T-helper 1 cell treated with Interleukin-12 subunit alpha and Interleukin-12 subunit beta and Interleukin-4 antibody, amounts not matched to agents 30 μg/mL and 1 μg/mL, for 36 hours (primary cell): ENCODE results near the gene AIG1.
"Not testable (repeated sequence)": the region's sequence is repeated elsewhere in the genome, so short reads cannot be mapped to it uniquely, and the experiment has no call there.

Experiments
- H3K27ac Mint-ChIP-seq: one replicate; pipeline ENCODE4 v1.8.0; 2021; ENCODE audit warnings: mild to moderate bottlenecking, mixed read lengths
- H3K27me3 Mint-ChIP-seq: one replicate; pipeline ENCODE4 v1.8.0; 2021; ENCODE audit warnings: low read depth, mixed read lengths
- H3K36me3 Mint-ChIP-seq: one replicate; pipeline ENCODE4 v1.8.0; 2021; ENCODE audit warnings: low read depth, mixed read lengths
- H3K4me1 Mint-ChIP-seq: one replicate; pipeline ENCODE4 v1.8.0; 2021; ENCODE audit warnings: low read depth, mixed read lengths
- H3K4me3 Mint-ChIP-seq: one replicate; pipeline ENCODE4 v1.8.0; 2021; ENCODE audit warnings: mild to moderate bottlenecking, moderate library complexity, mixed read lengths
- H3K9me3 Mint-ChIP-seq: one replicate; pipeline ENCODE4 v1.8.0; 2021; ENCODE audit warnings: mixed read lengths

AIG1 gene

GRCh38 chr6:143329323-143329722 lies 268.6 kb downstream of the AIG1 start:
- Mint-ChIP-seq H3K4me3 (no peak overlapping the region), H3K27ac (no peak overlapping the region), H3K4me1 (no peaks in the 10 kb centered on the region), H3K27me3 (no peaks in the 10 kb centered on the region), H3K9me3 (peaks cover 4% of the 10 kb centered on the region), H3K36me3 (no peaks in the 10 kb centered on the region)

GRCh38 chr6:143331362-143331761 lies 270.7 kb downstream of the AIG1 start:
- Mint-ChIP-seq H3K4me3 (no peak overlapping the region), H3K27me3 (no peaks in the 10 kb centered on the region), H3K27ac (no peak overlapping the region), H3K9me3 (peaks cover 4% of the 10 kb centered on the region), H3K36me3 (no peaks in the 10 kb centered on the region), H3K4me1 (peaks cover under 1% of the 10 kb centered on the region)

DNA sequence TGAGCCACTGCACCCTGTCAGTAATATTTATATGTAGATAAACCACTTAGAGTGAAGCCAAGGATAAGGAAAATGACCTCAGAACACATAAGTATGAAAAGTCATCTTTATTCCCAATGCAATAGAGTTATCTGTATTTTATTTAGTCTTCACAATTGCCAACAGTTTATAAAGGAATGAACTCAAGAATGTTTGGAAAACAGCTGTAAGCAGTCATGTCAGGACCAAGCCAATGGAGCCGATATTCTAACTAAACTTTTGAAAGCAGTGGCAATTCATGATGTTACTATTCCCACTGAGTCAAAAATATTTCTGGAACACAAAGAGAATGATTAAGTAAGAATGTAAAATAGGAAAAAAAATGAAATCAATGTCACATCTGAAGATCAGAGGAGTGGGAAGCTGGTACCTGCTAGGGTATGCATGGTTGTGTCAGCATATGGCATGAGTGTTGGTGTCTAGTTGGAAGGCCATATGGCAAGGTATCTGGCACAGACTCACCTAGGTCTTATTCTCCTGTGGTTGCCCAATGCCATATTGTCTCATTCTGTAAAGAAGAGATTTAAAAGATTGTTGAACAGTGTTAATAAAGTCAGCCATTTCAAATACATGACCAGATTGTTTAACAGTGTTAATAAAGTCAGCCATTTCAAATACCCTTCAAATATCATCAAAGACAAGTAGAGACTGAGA lies 271.6 kb downstream of the AIG1 start:
- Mint-ChIP-seq H3K27me3 (no peaks in the 10 kb centered on the region), H3K9me3 (peaks cover 4% of the 10 kb centered on the region), H3K4me3 (no peak overlapping the region), H3K4me1 (peaks cover 3% of the 10 kb centered on the region), H3K27ac (no peak overlapping the region), H3K36me3 (no peaks in the 10 kb centered on the region)

GRCh38 chr6:143333081-143333480 lies 272.4 kb downstream of the AIG1 start:
- Mint-ChIP-seq H3K27ac (no peak overlapping the region), H3K27me3 (no peaks in the 10 kb centered on the region), H3K9me3 (peaks cover 4% of the 10 kb centered on the region), H3K36me3 (no peaks in the 10 kb centered on the region), H3K4me1 (peaks cover 3% of the 10 kb centered on the region), H3K4me3 (no peak overlapping the region)

GRCh38 chr6:143333749-143334520 lies 273.2 kb downstream of the AIG1 start:
- H3K27me3 Mint-ChIP-seq: no peaks in the 10 kb centered on the region
- peaks cover 4% of the 10 kb centered on the region for H3K9me3 Mint-ChIP-seq
- H3K4me1 Mint-ChIP-seq: peaks cover 3% of the 10 kb centered on the region
- no peaks in the 10 kb centered on the region for H3K36me3 Mint-ChIP-seq
- no peak overlapping the region for H3K4me3 Mint-ChIP-seq
- no peak overlapping the region for H3K27ac Mint-ChIP-seq

- Mint-ChIP-seq H3K4me3 (no peak overlapping the region), H3K36me3 (no peaks in the 10 kb centered on the region), H3K27me3 (no peaks in the 10 kb centered on the region), H3K9me3 (peaks cover 4% of the 10 kb centered on the region), H3K4me1 (peaks cover 3% of the 10 kb centered on the region), H3K27ac (no peak overlapping the region)
These were observed 275.2 kb downstream of the AIG1 start for GRCh38 chr6:143335865-143336264.

DNA sequence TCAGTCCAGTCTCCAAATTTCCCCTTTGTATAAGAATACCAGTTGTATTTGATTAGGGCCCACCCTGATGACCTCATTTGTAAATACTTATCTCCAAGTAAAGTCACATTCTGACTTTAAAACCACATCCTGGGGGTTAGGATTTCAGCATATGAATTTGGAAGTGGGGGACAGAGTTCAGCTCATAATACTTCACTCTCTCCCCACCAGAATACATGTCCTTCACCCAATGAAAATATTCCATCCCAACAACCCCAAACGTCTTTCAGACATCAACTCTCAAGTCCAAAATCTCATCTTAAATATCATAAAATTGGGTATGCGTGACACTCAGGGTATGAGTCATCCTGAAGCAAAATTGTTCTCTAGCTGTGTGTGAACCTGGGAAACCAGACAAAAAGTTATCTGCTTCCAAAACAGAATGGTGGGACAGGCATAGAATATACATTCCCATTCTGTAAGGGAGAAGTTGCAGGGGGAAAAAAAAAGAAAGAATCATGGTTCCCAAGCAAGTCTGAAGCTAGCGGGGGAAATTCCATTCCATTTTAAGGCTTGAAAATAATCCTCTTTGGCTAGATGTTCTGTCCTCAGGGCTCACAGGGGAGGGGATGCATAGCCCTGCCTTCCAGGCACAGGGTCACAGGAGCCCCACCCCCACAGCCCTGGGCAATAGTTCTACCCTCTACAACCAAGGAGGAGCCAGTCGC lies 275.9 kb downstream of the AIG1 start:
- Mint-ChIP-seq H3K9me3 (no peaks in the 10 kb centered on the region), H3K4me3 (no peak overlapping the region), H3K36me3 (no peaks in the 10 kb centered on the region), H3K4me1 (peaks cover 3% of the 10 kb centered on the region), H3K27me3 (no peaks in the 10 kb centered on the region), H3K27ac (no peak overlapping the region)

DNA sequence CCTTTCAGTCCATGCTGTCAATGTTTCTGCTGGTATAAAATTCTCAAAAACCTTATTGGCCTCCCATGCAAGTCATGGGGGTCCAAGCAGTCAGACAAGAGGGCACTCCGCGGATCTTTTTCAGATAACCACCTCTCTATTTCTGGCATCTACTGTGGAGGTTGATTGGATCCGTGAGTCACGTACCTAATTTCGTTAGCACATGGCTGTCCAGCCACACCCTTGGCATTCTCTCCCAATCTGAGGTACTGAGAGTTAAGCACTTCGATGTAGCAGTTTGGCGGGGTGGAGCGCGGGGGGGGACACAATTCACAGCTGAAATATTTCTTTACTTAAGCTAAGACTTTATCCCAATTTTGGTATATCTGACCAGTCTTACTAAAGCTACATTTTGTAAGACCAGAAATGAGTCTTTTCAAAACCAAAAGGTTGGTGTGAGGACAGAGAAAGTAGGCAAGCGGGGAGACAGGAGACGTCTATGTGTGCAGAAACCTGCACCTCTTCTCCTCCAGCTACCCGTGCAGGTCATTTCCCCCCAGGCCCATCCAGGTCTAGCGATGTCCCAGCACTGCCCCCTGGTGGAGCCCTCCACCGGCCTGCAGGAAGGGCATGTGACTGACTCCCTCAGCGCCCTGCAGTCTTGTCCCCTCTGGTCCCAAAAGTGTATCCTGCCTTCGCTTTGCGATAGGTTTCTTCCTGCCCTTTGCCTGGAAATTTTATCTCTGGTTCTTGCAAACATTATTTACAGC lies 276.7 kb downstream of the AIG1 start:
- Mint-ChIP-seq H3K36me3 (no peaks in the 10 kb centered on the region), H3K27ac (no peak overlapping the region), H3K4me3 (no peak overlapping the region), H3K4me1 (peaks cover 3% of the 10 kb centered on the region), H3K9me3 (no peaks in the 10 kb centered on the region), H3K27me3 (no peaks in the 10 kb centered on the region)

- Mint-ChIP-seq H3K9me3 (no peaks in the 10 kb centered on the region), H3K27ac (no peak overlapping the region), H3K36me3 (no peaks in the 10 kb centered on the region), H3K4me3 (no peak overlapping the region), H3K4me1 (peaks cover 3% of the 10 kb centered on the region), H3K27me3 (no peaks in the 10 kb centered on the region)
These were observed 278.5 kb downstream of the AIG1 start for GRCh38 chr6:143339223-143339622.

- H3K4me1 Mint-ChIP-seq, H3K36me3 Mint-ChIP-seq, H3K4me3 Mint-ChIP-seq, H3K27me3 Mint-ChIP-seq, H3K9me3 Mint-ChIP-seq, H3K27ac Mint-ChIP-seq: not testable (repeated sequence)
These were observed 284.8 kb downstream of the AIG1 start for GRCh38 chr6:143345477-143345876.

- Mint-ChIP-seq H3K9me3 (no peaks in the 10 kb centered on the region), H3K27me3 (no peaks in the 10 kb centered on the region), H3K4me1 (no peaks in the 10 kb centered on the region), H3K27ac (no peak overlapping the region), H3K36me3 (no peaks in the 10 kb centered on the region), H3K4me3 (no peak overlapping the region)
These were observed 285.3 kb downstream of the AIG1 start for GRCh38 chr6:143346004-143346403.

- H3K4me1 Mint-ChIP-seq: no peaks in the 10 kb centered on the region
- H3K36me3 Mint-ChIP-seq: no peaks in the 10 kb centered on the region
- H3K4me3 Mint-ChIP-seq: no peak overlapping the region
- H3K27ac Mint-ChIP-seq: no peak overlapping the region
- no peaks in the 10 kb centered on the region for H3K9me3 Mint-ChIP-seq
- no peaks in the 10 kb centered on the region for H3K27me3 Mint-ChIP-seq
These were observed 287.8 kb downstream of the AIG1 start for GRCh38 chr6:143348531-143348930.

DNA sequence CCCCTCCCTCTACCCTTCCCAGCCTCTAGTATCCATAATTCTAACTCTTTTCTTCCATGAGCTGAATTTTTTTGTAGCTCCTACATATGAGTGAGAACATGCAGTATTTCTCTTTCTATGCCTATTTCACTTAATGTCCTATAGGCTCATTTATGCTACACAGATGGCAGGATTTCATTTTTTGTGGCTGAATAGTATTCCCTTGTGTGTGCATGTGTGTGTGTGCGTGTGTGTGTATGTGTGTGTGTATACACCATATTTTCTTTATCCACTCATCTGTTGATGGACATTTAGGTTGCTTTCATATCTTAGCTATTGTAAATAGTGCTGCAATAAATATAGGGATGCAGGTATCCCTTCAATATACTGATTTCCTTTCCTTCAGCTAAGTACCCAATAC lies 288.8 kb downstream of the AIG1 start:
- H3K9me3 Mint-ChIP-seq: peaks cover 4% of the 10 kb centered on the region
- no peak overlapping the region for H3K4me3 Mint-ChIP-seq
- H3K27ac Mint-ChIP-seq: no peak overlapping the region

DNA sequence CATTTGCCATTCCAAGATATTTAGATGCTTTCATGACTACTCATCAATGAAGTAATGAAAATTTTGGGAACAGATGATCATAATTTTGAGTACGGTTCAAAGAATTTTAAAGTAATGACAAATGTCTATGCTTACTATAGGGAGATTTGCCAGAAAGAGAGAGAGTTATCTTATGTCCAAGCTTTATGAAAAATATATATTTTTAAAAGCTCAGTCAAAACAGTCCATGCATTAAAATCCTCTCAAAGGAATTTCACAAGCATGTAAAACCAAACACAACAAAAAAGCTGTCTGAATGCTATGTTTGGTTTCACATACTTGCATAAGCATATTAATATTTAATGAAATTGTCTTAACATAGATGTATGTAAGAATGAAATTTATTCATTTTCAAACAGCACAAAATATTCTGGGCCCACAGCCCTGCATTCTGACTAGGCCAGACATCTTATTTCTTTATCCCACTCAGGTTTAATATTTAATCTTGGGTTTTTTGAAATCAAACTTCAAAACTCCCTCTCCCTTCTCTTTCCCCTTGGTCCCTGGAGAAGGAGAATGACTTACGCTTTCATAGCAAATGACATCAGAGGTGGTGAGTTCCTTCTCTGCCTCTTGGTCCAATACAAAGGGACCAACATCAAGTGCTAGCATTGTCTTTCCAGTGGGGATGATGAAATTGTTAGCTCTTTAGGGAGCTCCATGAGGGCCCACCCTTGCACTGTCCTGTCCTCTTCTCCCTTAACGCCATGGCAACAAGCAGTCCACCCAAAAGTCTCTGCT lies 295.6 kb downstream of the AIG1 start:
- H3K4me3 Mint-ChIP-seq: no peak overlapping the region
- H3K4me1 Mint-ChIP-seq: no peaks in the 10 kb centered on the region
- H3K27ac Mint-ChIP-seq: no peak overlapping the region
- peaks cover 8% of the 10 kb centered on the region for H3K27me3 Mint-ChIP-seq
- peaks cover 4% of the 10 kb centered on the region for H3K9me3 Mint-ChIP-seq
- no peaks in the 10 kb centered on the region for H3K36me3 Mint-ChIP-seq

More for the DNA sequence above, 288.8 kb downstream of the AIG1 start:
- Mint-ChIP-seq H3K4me1 (no peaks in the 10 kb centered on the region), H3K27me3 (no peaks in the 10 kb centered on the region), H3K36me3 (no peaks in the 10 kb centered on the region)
